Left ventricle myocardium inferior (tissue), 1 donor: ENCODE measurements around the gene NTM. TPM values are rescaled to one million over a fixed set of nuclear protein-coding genes. Genes with fewer than 3 reads are reported as not detected.

Experiments used
- DNase-seq: peaks from one replicate; pipeline ENCODE4 v3.0.0-alpha.2; 2020
- H3K27ac ChIP-seq: fragments of 200-600 bp; replicated peaks from 2 replicates; pipeline ENCODE4 v1.8.0; 2021
- H3K27me3 ChIP-seq: fragments of 200-600 bp; 2 replicates; pipeline ENCODE4 v1.8.0; 2021; ENCODE audit warnings: low read depth
- H3K36me3 ChIP-seq: fragments of 200-600 bp; 2 replicates; pipeline ENCODE4 v1.8.0; 2021
- H3K4me1 ChIP-seq: fragments of 200-600 bp; 2 replicates; pipeline ENCODE4 v1.8.0; 2021
- H3K4me3 ChIP-seq: fragments of 200-600 bp; 2 replicates; pipeline ENCODE4 v1.8.0; 2021; ENCODE audit warnings: mild to moderate bottlenecking, moderate library complexity
- H3K9me3 ChIP-seq: fragments of 200-600 bp; replicated peaks from 2 replicates; pipeline ENCODE4 v1.8.0; 2021
- CTCF ChIP-seq: fragments of 200-600 bp; IDR thresholded peaks from 2 replicates; pipeline ENCODE4 v1.8.0; 2021; ENCODE audit warnings: antibody characterized with exemption, mild to moderate bottlenecking, borderline replicate concordance
- intact Hi-C: fragments of 100-400 bp; cut with micrococcal nuclease; formaldehyde crosslinking; loops from one replicate; pipeline ENCODE4 v1.11.0; 2022
- total RNA-seq: library from RNA; stranded (reverse); fragmentation: NEBNext Ultra II Directional; extraction: Animal tissue kit (Norgen Biotek cat#: 25700); gene quantifications from one replicate; pipeline ENCODE4 v1.2.1, GENCODE V29; 2021
- donor health status: DM: no; HTN: yes; CAD: no; lungs with severe emphysema.

Gene NTM
- total RNA-seq, 1 donor from 2014 or later: 1.0 TPM

GRCh38 chr11:131661132-131661531 lies 290.7 kb downstream of the NTM start:
- H3K27ac ChIP-seq: no peak overlapping the region
- no peaks in the 10 kb centered on the region for H3K9me3 ChIP-seq
- H3K4me1 ChIP-seq: no peaks in the 10 kb centered on the region
- TF ChIP-seq CTCF: no peak
- no peak overlapping the region for H3K4me3 ChIP-seq
- H3K27me3 ChIP-seq: peaks cover 44% of the 10 kb centered on the region
- H3K36me3 ChIP-seq: no peaks in the 10 kb centered on the region
- no peak for DNase-seq
- intact Hi-C loops: no loop called here

GRCh38 chr11:131662317-131662972 lies 292.0 kb downstream of the NTM start:
- Histone ChIP-seq H3K27ac (no peak overlapping the region), H3K9me3 (no peaks in the 10 kb centered on the region), H3K27me3 (peaks cover 42% of the 10 kb centered on the region), H3K4me3 (no peak overlapping the region), H3K4me1 (no peaks in the 10 kb centered on the region), H3K36me3 (no peaks in the 10 kb centered on the region)
- DNase-seq: no peak
- intact Hi-C loops: no loop called here
- no peak for TF ChIP-seq CTCF

- intact Hi-C loops: no loop called here
- Histone ChIP-seq H3K4me1 (no peaks in the 10 kb centered on the region), H3K36me3 (no peaks in the 10 kb centered on the region), H3K9me3 (no peaks in the 10 kb centered on the region), H3K4me3 (no peak overlapping the region), H3K27ac (no peak overlapping the region), H3K27me3 (peaks cover 42% of the 10 kb centered on the region)
- no peak for DNase-seq
- no peak for TF ChIP-seq CTCF
Observed at GRCh38 chr11:131662993-131663392, 292.6 kb downstream of the NTM start.

GRCh38 chr11:131663405-131664200 lies 293.2 kb downstream of the NTM start:
- DNase-seq: no peak
- Histone ChIP-seq H3K27me3 (peaks cover 36% of the 10 kb centered on the region), H3K4me1 (no peaks in the 10 kb centered on the region), H3K27ac (no peak overlapping the region), H3K4me3 (no peak overlapping the region), H3K36me3 (no peaks in the 10 kb centered on the region), H3K9me3 (no peaks in the 10 kb centered on the region)
- intact Hi-C loops: no loop called here
- TF ChIP-seq CTCF: no peak

- H3K9me3 ChIP-seq: no peaks in the 10 kb centered on the region
- H3K4me1 ChIP-seq: no peaks in the 10 kb centered on the region
- no peak overlapping the region for H3K27ac ChIP-seq
- DNase-seq: no peak
- no peak for TF ChIP-seq CTCF
- intact Hi-C loops: no loop called here
- peaks cover 34% of the 10 kb centered on the region for H3K27me3 ChIP-seq
- no peak overlapping the region for H3K4me3 ChIP-seq
- no peaks in the 10 kb centered on the region for H3K36me3 ChIP-seq
Observed at GRCh38 chr11:131664293-131664692, 293.9 kb downstream of the NTM start.
